ENCODE measurements around the gene DOCK3.
"Not testable (repeated sequence)": the region's sequence is repeated elsewhere in the genome, so short reads cannot be mapped to it uniquely, and the experiment has no call there.

DOCK3 gene

GRCh38 chr3:51340989-51341636 is 666.4 kb downstream of the DOCK3 start:
- H3K36me3 Mint-ChIP-seq = no peaks in the 10 kb centered on the region
- DNase-seq (ENCODE audit: low spot score in 2 of 2) (no peak), ATAC-seq (ENCODE audit: low read depth) (no peak)
- H3K9me3 Mint-ChIP-seq = no peaks in the 10 kb centered on the region
- no peak overlapping the region for H3K27ac Mint-ChIP-seq
- no peak overlapping the region for H3K4me3 Mint-ChIP-seq
- H3K27me3 Mint-ChIP-seq = peaks cover 3% of the 10 kb centered on the region
- no peaks in the 10 kb centered on the region for H3K4me1 Mint-ChIP-seq

DNA sequence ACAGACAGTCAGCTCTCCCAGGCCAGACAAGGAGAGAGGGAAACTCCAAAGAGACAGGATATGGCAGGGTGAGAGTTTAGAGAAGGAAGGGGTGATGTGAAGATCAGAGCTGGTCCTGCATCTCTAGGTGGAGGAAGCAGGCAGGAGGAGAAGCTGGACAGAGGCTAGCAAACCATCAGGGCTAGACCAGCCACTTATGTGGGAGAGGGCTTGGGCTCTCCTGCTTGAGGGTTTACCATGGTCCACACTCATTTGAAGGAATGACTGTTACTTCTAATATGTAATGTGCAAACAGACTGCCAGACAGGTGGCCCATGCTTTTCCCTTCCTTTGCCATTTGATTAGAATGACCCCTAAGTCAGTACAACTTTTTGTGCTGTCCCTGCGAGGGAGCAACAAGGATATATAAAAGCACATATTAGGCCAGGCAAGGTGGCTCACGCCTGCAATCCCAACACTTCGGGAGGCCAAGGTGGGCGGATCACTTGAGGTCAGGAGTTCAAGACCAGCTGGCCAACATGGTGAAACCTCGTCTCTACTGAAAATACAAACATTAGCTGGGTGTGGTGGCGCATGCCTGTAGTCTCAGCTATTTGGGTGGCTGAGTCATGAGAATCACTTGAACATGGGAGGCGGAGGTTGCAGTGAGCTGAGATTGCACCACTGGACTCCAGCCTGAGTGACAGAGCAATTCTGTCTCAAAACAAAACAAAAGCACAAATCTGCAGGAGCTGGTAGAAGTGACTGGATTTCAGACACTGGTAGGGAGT is 669.4 kb downstream of the DOCK3 start:
- no peak overlapping the region for H3K27ac Mint-ChIP-seq
- no peak for ATAC-seq (ENCODE audit: low read depth)
- no peaks in the 10 kb centered on the region for H3K9me3 Mint-ChIP-seq

DNA sequence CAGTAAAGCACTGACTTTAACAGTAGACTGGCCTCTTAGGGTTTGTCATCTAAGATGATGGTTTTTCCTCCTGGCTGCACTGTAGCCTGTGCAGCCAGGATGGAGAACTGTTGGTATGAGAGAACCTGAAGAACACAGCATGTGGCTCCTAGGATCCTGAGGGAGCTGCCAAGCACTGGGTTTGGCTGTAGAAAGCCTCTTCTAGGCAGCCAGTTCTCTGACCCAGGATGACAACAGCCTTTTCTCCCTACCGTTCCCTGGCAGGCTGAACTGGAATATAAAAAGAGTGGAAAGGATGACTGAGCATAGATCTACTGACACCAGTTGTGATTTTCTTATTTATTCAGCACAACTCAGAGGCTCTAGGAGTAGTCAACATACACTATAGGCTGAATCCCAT is 676.0 kb downstream of the DOCK3 start:
- Mint-ChIP-seq H3K27ac (no peak overlapping the region), H3K36me3 (no peaks in the 10 kb centered on the region), H3K9me3 (no peaks in the 10 kb centered on the region), H3K4me3 (no peak overlapping the region), H3K4me1 (no peaks in the 10 kb centered on the region), H3K27me3 (peaks cover 5% of the 10 kb centered on the region)
- no peak for DNase-seq (ENCODE audit: low spot score in 2 of 2)
- ATAC-seq (ENCODE audit: low read depth) = no peak

More for the DNA sequence above, 669.4 kb downstream of the DOCK3 start:
- H3K27me3 Mint-ChIP-seq = peaks cover 3% of the 10 kb centered on the region
- DNase-seq (ENCODE audit: low spot score in 2 of 2) = no peak
- no peak overlapping the region for H3K4me3 Mint-ChIP-seq
- H3K4me1 Mint-ChIP-seq = no peaks in the 10 kb centered on the region
- no peaks in the 10 kb centered on the region for H3K36me3 Mint-ChIP-seq

DNA sequence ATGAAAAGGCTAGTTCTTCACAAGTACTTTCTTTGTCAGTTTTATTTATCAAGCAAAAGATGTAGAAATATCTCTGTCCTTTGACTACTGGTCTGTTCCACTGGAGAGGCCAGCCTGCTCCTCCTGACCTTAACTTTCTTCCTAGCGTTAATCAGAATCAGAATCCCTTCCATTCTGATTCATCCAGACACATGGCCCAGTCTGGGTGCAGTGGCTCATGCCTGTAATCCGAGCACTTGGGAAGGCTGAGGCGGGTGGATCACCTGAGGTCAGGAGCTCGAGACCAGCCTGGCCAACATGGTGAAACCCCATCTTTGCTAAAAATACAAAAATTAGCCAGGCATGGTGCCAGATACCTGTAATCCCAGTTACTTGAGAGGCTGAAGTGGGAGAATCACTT is 678.4 kb downstream of the DOCK3 start:
- no peak overlapping the region for H3K27ac Mint-ChIP-seq
- no peaks in the 10 kb centered on the region for H3K9me3 Mint-ChIP-seq
- no peaks in the 10 kb centered on the region for H3K36me3 Mint-ChIP-seq
- peaks cover 5% of the 10 kb centered on the region for H3K27me3 Mint-ChIP-seq
- DNase-seq (ENCODE audit: low spot score in 2 of 2) (no peak), ATAC-seq (ENCODE audit: low read depth) (no peak)
- no peaks in the 10 kb centered on the region for H3K4me1 Mint-ChIP-seq
- H3K4me3 Mint-ChIP-seq = no peak overlapping the region

DNA sequence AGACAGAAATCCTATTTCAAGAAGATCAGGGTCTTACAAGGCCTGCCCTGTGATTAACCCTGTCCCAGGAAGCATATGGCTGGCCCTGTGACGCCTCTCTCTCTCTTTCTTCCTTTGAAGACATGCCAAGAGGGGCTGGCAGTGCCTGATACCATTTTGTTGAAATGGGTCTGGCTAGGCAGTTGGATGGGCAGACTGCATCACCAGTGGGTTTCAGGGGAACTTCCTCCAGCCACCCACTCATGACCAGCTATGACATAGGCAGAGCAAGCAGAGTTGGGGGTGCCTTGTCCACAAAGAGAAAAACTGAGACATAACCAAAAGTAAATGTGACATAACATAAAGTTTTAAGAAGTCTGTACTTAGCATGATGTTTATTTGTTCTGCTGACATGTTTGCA is 679.0 kb downstream of the DOCK3 start:
- Mint-ChIP-seq H3K4me3 (no peak overlapping the region), H3K9me3 (no peaks in the 10 kb centered on the region), H3K27me3 (peaks cover 5% of the 10 kb centered on the region), H3K4me1 (no peaks in the 10 kb centered on the region), H3K27ac (no peak overlapping the region), H3K36me3 (no peaks in the 10 kb centered on the region)
- DNase-seq (ENCODE audit: low spot score in 2 of 2) (no peak), ATAC-seq (ENCODE audit: low read depth) (no peak)

- Mint-ChIP-seq H3K27ac (no peak overlapping the region), H3K36me3 (no peaks in the 10 kb centered on the region), H3K9me3 (no peaks in the 10 kb centered on the region), H3K4me3 (no peak overlapping the region), H3K4me1 (no peaks in the 10 kb centered on the region), H3K27me3 (peaks cover 5% of the 10 kb centered on the region)
- DNase-seq (ENCODE audit: low spot score in 2 of 2) = no peak
- ATAC-seq (ENCODE audit: low read depth) = no peak
These were observed 679.4 kb downstream of the DOCK3 start for GRCh38 chr3:51354172-51354571.

- peaks cover 4% of the 10 kb centered on the region for H3K27me3 Mint-ChIP-seq
- H3K4me1 Mint-ChIP-seq = no peaks in the 10 kb centered on the region
- no peaks in the 10 kb centered on the region for H3K36me3 Mint-ChIP-seq
- H3K9me3 Mint-ChIP-seq = no peaks in the 10 kb centered on the region
- no peak overlapping the region for H3K4me3 Mint-ChIP-seq
- DNase-seq (ENCODE audit: low spot score in 2 of 2) = no peak
- no peak overlapping the region for H3K27ac Mint-ChIP-seq
- no peak for ATAC-seq (ENCODE audit: low read depth)
These were observed 680.2 kb downstream of the DOCK3 start for GRCh38 chr3:51354731-51355615.

GRCh38 chr3:51355891-51356578 is 681.3 kb downstream of the DOCK3 start:
- Mint-ChIP-seq H3K27me3 (no peaks in the 10 kb centered on the region), H3K36me3 (no peaks in the 10 kb centered on the region), H3K27ac (no peak overlapping the region), H3K4me3 (no peak overlapping the region), H3K4me1 (no peaks in the 10 kb centered on the region), H3K9me3 (no peaks in the 10 kb centered on the region)
- DNase-seq (ENCODE audit: low spot score in 2 of 2) (no peak), ATAC-seq (ENCODE audit: low read depth) (no peak)

DNA sequence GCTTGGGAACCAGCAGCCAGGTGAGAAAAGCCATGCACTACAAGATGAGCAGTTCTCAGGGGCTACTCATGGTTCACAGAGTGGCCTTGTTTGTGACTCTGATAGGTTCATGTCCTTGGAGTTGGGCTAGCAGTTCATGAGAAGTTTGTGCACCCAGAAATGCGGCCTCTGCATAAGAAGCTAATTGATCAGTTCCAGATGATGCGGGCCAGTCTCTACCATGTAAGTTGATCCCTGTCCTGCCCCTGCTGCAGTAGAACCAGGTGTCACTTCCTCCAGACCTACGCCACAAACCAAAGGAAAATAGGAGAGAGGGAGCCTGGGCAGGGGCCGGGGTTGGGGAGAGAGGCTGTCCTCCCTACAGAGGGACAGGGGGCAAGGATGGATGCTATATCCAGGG is 683.1 kb downstream of the DOCK3 start:
- ATAC-seq (ENCODE audit: low read depth) (no peak), DNase-seq (ENCODE audit: low spot score in 2 of 2) (no peak)
- no peaks in the 10 kb centered on the region for H3K36me3 Mint-ChIP-seq
- H3K27me3 Mint-ChIP-seq = peaks cover 3% of the 10 kb centered on the region
- no peaks in the 10 kb centered on the region for H3K9me3 Mint-ChIP-seq
- H3K4me1 Mint-ChIP-seq = no peaks in the 10 kb centered on the region
- H3K27ac Mint-ChIP-seq = no peak overlapping the region
- H3K4me3 Mint-ChIP-seq = no peak overlapping the region

GRCh38 chr3:51358981-51359380 is 684.3 kb downstream of the DOCK3 start:
- no peaks in the 10 kb centered on the region for H3K4me1 Mint-ChIP-seq
- H3K9me3 Mint-ChIP-seq = no peaks in the 10 kb centered on the region
- ATAC-seq (ENCODE audit: low read depth) (no peak), DNase-seq (ENCODE audit: low spot score in 2 of 2) (no peak)
- H3K36me3 Mint-ChIP-seq = no peaks in the 10 kb centered on the region
- H3K27ac Mint-ChIP-seq = no peak overlapping the region
- no peak overlapping the region for H3K4me3 Mint-ChIP-seq
- H3K27me3 Mint-ChIP-seq = peaks cover 3% of the 10 kb centered on the region

- Mint-ChIP-seq H3K9me3 (no peaks in the 10 kb centered on the region), H3K36me3 (no peaks in the 10 kb centered on the region), H3K27ac (no peak overlapping the region), H3K4me1 (no peaks in the 10 kb centered on the region), H3K4me3 (no peak overlapping the region), H3K27me3 (peaks cover 3% of the 10 kb centered on the region)
- no peak for DNase-seq (ENCODE audit: low spot score in 2 of 2)
- no peak for ATAC-seq (ENCODE audit: low read depth)
These were observed 686.1 kb downstream of the DOCK3 start for GRCh38 chr3:51360806-51361205.

DNA sequence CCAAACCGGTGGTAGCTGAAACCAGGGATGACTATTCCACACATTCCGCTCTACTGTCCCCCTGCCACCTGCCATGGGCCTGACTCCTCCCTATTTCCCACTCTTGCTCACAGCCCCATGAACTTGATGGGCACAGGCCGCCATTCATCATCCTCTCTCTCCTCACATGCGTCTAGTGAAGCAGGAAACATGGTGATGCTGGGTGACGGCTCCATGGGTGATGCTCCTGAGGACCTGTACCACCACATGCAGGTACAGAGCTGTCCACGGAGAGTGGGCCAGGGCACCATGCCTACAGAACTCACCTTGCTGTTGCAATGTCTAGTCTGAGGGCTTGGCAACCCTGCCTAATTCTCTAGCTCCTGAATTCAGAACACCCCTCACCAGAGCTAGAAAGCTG is 687.0 kb downstream of the DOCK3 start:
- ATAC-seq (ENCODE audit: low read depth) (no peak), DNase-seq (ENCODE audit: low spot score in 2 of 2) (no peak)
- Mint-ChIP-seq H3K4me1 (no peaks in the 10 kb centered on the region), H3K36me3 (no peaks in the 10 kb centered on the region), H3K9me3 (no peaks in the 10 kb centered on the region), H3K27me3 (peaks cover 5% of the 10 kb centered on the region), H3K4me3 (no peak overlapping the region), H3K27ac (no peak overlapping the region)

- ATAC-seq (ENCODE audit: low read depth) (no peak), DNase-seq (ENCODE audit: low spot score in 2 of 2) (no peak)
- H3K4me3 Mint-ChIP-seq = no peak overlapping the region
- H3K27me3 Mint-ChIP-seq = peaks cover 11% of the 10 kb centered on the region
- no peaks in the 10 kb centered on the region for H3K4me1 Mint-ChIP-seq
- no peaks in the 10 kb centered on the region for H3K36me3 Mint-ChIP-seq
- no peak overlapping the region for H3K27ac Mint-ChIP-seq
- H3K9me3 Mint-ChIP-seq = no peaks in the 10 kb centered on the region
These were observed 687.7 kb downstream of the DOCK3 start for GRCh38 chr3:51362476-51362875.

DNA sequence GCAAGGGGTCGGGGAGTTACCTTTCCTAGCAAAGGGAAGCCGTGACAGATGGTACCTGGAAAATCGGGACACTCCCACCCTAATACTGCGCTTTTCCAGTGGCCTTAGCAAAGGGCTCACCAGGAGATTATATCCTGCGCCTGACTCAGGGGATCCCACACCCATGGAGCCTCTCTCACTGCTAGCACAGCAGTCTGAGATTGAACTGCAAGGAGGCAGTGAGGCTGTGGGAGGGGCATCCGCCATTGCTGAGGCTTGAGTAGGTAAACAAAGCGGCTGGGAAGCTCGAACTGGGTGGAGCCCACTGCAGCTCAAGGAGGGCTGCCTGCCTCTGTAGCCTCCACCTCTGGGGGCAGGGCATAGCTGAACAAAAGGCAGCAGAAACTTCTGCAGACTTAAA is 693.5 kb downstream of the DOCK3 start:
- not testable (repeated sequence) for H3K9me3 Mint-ChIP-seq; H3K36me3 Mint-ChIP-seq; H3K27ac Mint-ChIP-seq; ATAC-seq (ENCODE audit: low read depth); H3K4me1 Mint-ChIP-seq; H3K4me3 Mint-ChIP-seq; DNase-seq (ENCODE audit: low spot score in 2 of 2)
- H3K27me3 Mint-ChIP-seq = peaks cover 17% of the 10 kb centered on the region

Measured in memory B cell (primary cell).